Fibroblast of the conjunctiva (primary cell): ENCODE measurements around the gene LRRC36.

Experiments used
- DNase-seq: peaks from one replicate; pipeline ENCODE4 v3.0.0-alpha.2; 2010; ENCODE audit warnings: low read depth

Gene LRRC36

GRCh38 chr16:67426022-67426421, 99.4 kb downstream of the LRRC36 start:
- DNase-seq, result no peak

GRCh38 chr16:67426950-67427349, 100.3 kb downstream of the LRRC36 start:
- DNase-seq, result no peak

- DNase-seq, result no peak
These were observed 101.6 kb downstream of the LRRC36 start for GRCh38 chr16:67428146-67428731.

- DNase-seq, result no peak
These were observed 102.6 kb downstream of the LRRC36 start for GRCh38 chr16:67429053-67429798.

- DNase-seq, result no peak
These were observed 103.3 kb downstream of the LRRC36 start for GRCh38 chr16:67429799-67430503.

- no peak for DNase-seq
These were observed 103.9 kb downstream of the LRRC36 start for GRCh38 chr16:67430504-67430976.

- no peak for DNase-seq
These were observed 104.6 kb downstream of the LRRC36 start, which contains the start of gene HSD11B2 for GRCh38 chr16:67430977-67431774. HSD11B2 (plus strand) TSS chr16:67431121; CDS start chr16:67431249, 128 bp downstream.

- no peak for DNase-seq
These were observed 105.3 kb downstream of the LRRC36 start for GRCh38 chr16:67431775-67432505.

- DNase-seq, result no peak
These were observed 105.9 kb downstream of the LRRC36 start for GRCh38 chr16:67432506-67432890.

- no peak for DNase-seq
These were observed 106.6 kb downstream of the LRRC36 start for GRCh38 chr16:67433131-67433719.
